Prostate gland (tissue), 2 donors: ENCODE measurements around the gene CD47. TPM values are rescaled to one million over a fixed set of nuclear protein-coding genes. Genes with fewer than 3 reads are reported as not detected.

Source experiments
- DNase-seq: peaks from one replicate; pipeline ENCODE4 v3.0.0-alpha.2; 2019; ENCODE audit warnings: low spot score
- H3K27ac ChIP-seq, 2 donors: fragments of 200-600 bp; sonication (generic); 2 replicates each; pipeline ENCODE4 v1.5.1; 2017 to 2019
- H3K27me3 ChIP-seq: fragments of 200-600 bp; sonication (generic); replicated peaks from 2 replicates; pipeline ENCODE4 v1.5.1; 2019; ENCODE audit not compliant: insufficient read depth
- H3K36me3 ChIP-seq, 2 donors: fragments of 200-600 bp; sonication (generic); 1 replicate in 1 of 2; 2 replicates in 1 of 2; pipeline versions ENCODE4 v1.5.1 to v1.8.1; 2017 to 2019
- H3K4me1 ChIP-seq: fragments of 200-600 bp; sonication (generic); replicated peaks from 2 replicates; pipeline ENCODE4 v1.5.1; 2019
- H3K4me3 ChIP-seq, 2 donors: fragments of 200-600 bp; sonication (generic); 2 replicates each; pipeline ENCODE4 v1.5.1; 2017 to 2019
- H3K9me3 ChIP-seq: fragments of 200-600 bp; sonication (generic); 2 replicates; pipeline ENCODE4 v1.5.1; 2017
- CTCF ChIP-seq, 4 experiments: fragments of 200-600 bp in 2 of 4; fragments of 450-650 bp in 2 of 4; sonication (generic) in 2 of 4; IDR thresholded peaks; 1 replicate in 3 of 4; 2 replicates in 1 of 4; pipeline ENCODE4 v1.5.1; 2016 to 2019; ENCODE audit warnings: antibody characterized with exemption in 4 of 4, mild to moderate bottlenecking in 2 of 4, moderate library complexity in 2 of 4
- POLR2A ChIP-seq: fragments of 450-650 bp; IDR thresholded peaks from one replicate; pipeline ENCODE4 v1.6.1; 2016; ENCODE audit warnings: antibody characterized with exemption, mild to moderate bottlenecking
- POLR2AphosphoS5 ChIP-seq: sonication (generic); formaldehyde crosslinking; IDR thresholded peaks from one replicate; pipeline ENCODE4 v1.6.1; 2017; ENCODE audit warnings: antibody characterized with exemption
- WGBS: methylation state at CpG from one replicate; pipeline ENCODE4 v1.1.5; 2018; 5-methylcytosine and 5-hydroxymethylcytosine counted together
- intact Hi-C: fragments of 100-400 bp; cut with DNase I; formaldehyde crosslinking; loops from one replicate; pipeline ENCODE4 v1.14.2; 2022
- total RNA-seq, 2 donors: library from RNA; depleted of rRNA; stranded (reverse); fragments of >200 nt; gene quantifications; one replicate each; pipeline ENCODE4 v1.1.0, GENCODE V29; 2016

The CD47 gene
- total RNA-seq, 2 donors from 2014 or later, result 90.1 to 197 TPM

- no peaks in the 10 kb centered on the region for H3K36me3 ChIP-seq
- H3K4me1 ChIP-seq, result no peaks in the 10 kb centered on the region
- H3K27ac ChIP-seq, result no peak overlapping the region
- intact Hi-C loops, result no loop called here
- WGBS, result 93% methylated on average over 4 of the region's 4 CpGs
- no peak for DNase-seq
- H3K4me3 ChIP-seq, result no peak overlapping the region
- H3K9me3 ChIP-seq, result no peaks in the 10 kb centered on the region
- TF ChIP-seq POLR2A (no peak), POLR2AphosphoS5 (no peak), CTCF (IDR thresholded peaks at IDR 0.05) (no peak)
- H3K27me3 ChIP-seq, result no peaks in the 10 kb centered on the region
These were observed 39.4 kb upstream of the CD47 start for GRCh38 chr3:108130236-108130635.

- no peaks in the 10 kb centered on the region for H3K4me1 ChIP-seq
- WGBS, result 70% methylated on average over 9 of the region's 9 CpGs
- no peak overlapping the region for H3K4me3 ChIP-seq
- intact Hi-C loops, result no loop called here
- no peak for DNase-seq
- H3K27ac ChIP-seq, result no peak overlapping the region
- no peaks in the 10 kb centered on the region for H3K9me3 ChIP-seq
- no peaks in the 10 kb centered on the region for H3K36me3 ChIP-seq
- H3K27me3 ChIP-seq, result no peaks in the 10 kb centered on the region
- TF ChIP-seq POLR2A (no peak), POLR2AphosphoS5 (no peak), CTCF (IDR thresholded peaks at IDR 0.05) (no peak)
These were observed 36.6 kb upstream of the CD47 start for GRCh38 chr3:108127301-108127988.

GRCh38 chr3:108126348-108126747 lies 35.5 kb upstream of the CD47 start:
- no peak overlapping the region for H3K4me3 ChIP-seq
- no peaks in the 10 kb centered on the region for H3K36me3 ChIP-seq
- intact Hi-C loops, result no loop called here
- TF ChIP-seq CTCF (IDR thresholded peaks at IDR 0.05), result no peak
- TF ChIP-seq POLR2AphosphoS5, result no peak
- TF ChIP-seq POLR2A, result no peak
- H3K9me3 ChIP-seq, result no peaks in the 10 kb centered on the region
- no peak for DNase-seq
- no peaks in the 10 kb centered on the region for H3K27me3 ChIP-seq
- H3K27ac ChIP-seq, result no peak overlapping the region
- WGBS, result 94% methylated on average over 1 of the region's 1 CpG
- no peaks in the 10 kb centered on the region for H3K4me1 ChIP-seq

GRCh38 chr3:108125550-108126071 lies 34.8 kb upstream of the CD47 start:
- Histone ChIP-seq H3K4me3 (no peak overlapping the region), H3K27me3 (no peaks in the 10 kb centered on the region), H3K4me1 (no peaks in the 10 kb centered on the region), H3K27ac (no peak overlapping the region), H3K36me3 (no peaks in the 10 kb centered on the region), H3K9me3 (no peaks in the 10 kb centered on the region)
- DNase-seq, result no peak
- TF ChIP-seq POLR2AphosphoS5 (no peak), CTCF (IDR thresholded peaks at IDR 0.05) (no peak), POLR2A (no peak)
- 75% methylated on average over 6 of the region's 6 CpGs for WGBS
- intact Hi-C loops, result no loop called here

- H3K27me3 ChIP-seq, result no peaks in the 10 kb centered on the region
- H3K36me3 ChIP-seq, result no peaks in the 10 kb centered on the region
- TF ChIP-seq POLR2AphosphoS5 (no peak), POLR2A (no peak), CTCF (IDR thresholded peaks at IDR 0.05) (no peak)
- H3K4me1 ChIP-seq, result no peaks in the 10 kb centered on the region
- no peak overlapping the region for H3K4me3 ChIP-seq
- H3K9me3 ChIP-seq, result no peaks in the 10 kb centered on the region
- WGBS, result 82% methylated on average over 4 of the region's 4 CpGs
- no peak for DNase-seq
- no peak overlapping the region for H3K27ac ChIP-seq
- intact Hi-C loops, result no loop called here
These were observed 34.3 kb upstream of the CD47 start for GRCh38 chr3:108125153-108125543.
